ENCODE measurements around the gene SORL1.

GRCh38 chr11:121446752-121447156, 5.4 kb upstream of the SORL1 start:
- TF ChIP-seq POLR2A (IDR thresholded peaks at IDR 0.05; ENCODE audit: control extremely low read depth in 1 of 2, low read depth in 2 of 2, low read length in 2 of 2) = no peak
- TF ChIP-seq TEAD4 (IDR thresholded peaks at IDR 0.05; ENCODE audit: low read depth, low read length) = no peak
- no peak for TF ChIP-seq PHF8 (conservative IDR thresholded peaks at IDR 0.05; ENCODE audit: low read depth, low read length)
- peak in 2 of 3 experiments; percentile 37 to 40; a peak in 2 of 4 replicates for TF ChIP-seq CTCF (IDR thresholded peaks at IDR 0.05; ENCODE audit: control extremely low read depth in 1 of 3, insufficient read depth in 1 of 3, low read depth in 1 of 3, low read length in 3 of 3)
- TF ChIP-seq EGR1 (IDR thresholded peaks at IDR 0.05; ENCODE audit: borderline replicate concordance, low read depth, low read length) = no peak

All from H1 (cell line).